ENCODE data around the gene CDC42EP1. TPM values are rescaled to one million over a fixed set of nuclear protein-coding genes. Genes with fewer than 3 reads are reported as not detected.

CDC42EP1 gene
- total RNA-seq = 13.6 and 19.8 TPM in 2 replicates

GRCh38 chr22:37559901-37560607 is at the start of gene CDC42EP1:
CDC42EP1 (plus strand) TSS chr22:37560480; CDS start chr22:37566350, 5,870 bp downstream.

GRCh38 chr22:37519268-37520195 is 40.7 kb upstream of the CDC42EP1 start, which contains the start of gene CARD10:
CARD10 (minus strand) TSS chr22:37519415; CDS start chr22:37519200, 215 bp downstream.

GRCh38 chr22:37608477-37609239 is 48.4 kb downstream of the CDC42EP1 start, which contains the start of gene GGA1:
GGA1 (plus strand) TSS chr22:37608834; CDS start chr22:37608861, 27 bp downstream.

Other genes starting within 250 kb of the CDC42EP1 start
- gene ELFN2, start 133.0 kb upstream of the CDC42EP1 start, total RNA-seq = not detected in 2 replicates
- gene MFNG, start 74.1 kb upstream of the CDC42EP1 start, total RNA-seq = 0.93 and 2.4 TPM in 2 replicates
- gene CARD10, start 41.1 kb upstream of the CDC42EP1 start, total RNA-seq = 2.4 and 2.5 TPM in 2 replicates
- gene LGALS2, start 19.6 kb downstream of the CDC42EP1 start, total RNA-seq = not detected in 2 replicates
- 42.4 and 47.6 TPM in 2 replicates for gene GGA1, start 48.4 kb downstream of the CDC42EP1 start, total RNA-seq
- 4.9 and 5.3 TPM in 2 replicates for gene SH3BP1, start 79.2 kb downstream of the CDC42EP1 start, total RNA-seq
- 4.2 and 8.3 TPM in 2 replicates for gene PDXP, start 98.2 kb downstream of the CDC42EP1 start, total RNA-seq
- gene LGALS1, start 115.2 kb downstream of the CDC42EP1 start, total RNA-seq = 9,942 and 11,444 TPM in 2 replicates
- 18.5 and 19.8 TPM in 2 replicates for gene NOL12, start 125.9 kb downstream of the CDC42EP1 start, total RNA-seq
- 114 and 150 TPM in 2 replicates for gene TRIOBP, start 136.6 kb downstream of the CDC42EP1 start, total RNA-seq
- gene GCAT, start 247.5 kb downstream of the CDC42EP1 start, total RNA-seq = 27.2 and 28.8 TPM in 2 replicates